ENCODE measurements around the gene DHCR24.

The DHCR24 gene

DNA sequence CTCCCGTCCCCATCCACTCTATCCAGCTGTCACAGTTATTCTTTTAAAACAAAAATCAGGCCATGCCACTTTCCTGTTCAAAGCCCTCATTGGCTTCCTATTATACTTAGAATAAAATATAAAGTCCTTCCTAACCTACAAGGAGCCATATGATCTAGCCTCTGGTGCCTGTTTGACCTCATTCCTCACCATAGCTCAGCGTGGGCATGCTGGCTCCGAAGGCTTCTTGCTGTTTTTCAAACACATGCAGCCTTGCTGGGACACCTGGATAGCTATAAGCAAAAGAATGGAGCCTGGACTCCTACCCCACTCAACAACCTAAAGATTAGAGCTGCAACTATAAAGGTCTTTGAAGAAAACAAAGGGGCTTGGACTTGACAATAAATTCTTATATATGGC lies 23.7 kb downstream of the DHCR24 start:
- no peak for TF ChIP-seq GATA1 (IDR thresholded peaks at IDR 0.05; ENCODE audit: low read depth, low read length)
- TF ChIP-seq POLR2A (IDR thresholded peaks at IDR 0.05; ENCODE audit: low read length): no peak
- DNase-seq: no peak

DNA sequence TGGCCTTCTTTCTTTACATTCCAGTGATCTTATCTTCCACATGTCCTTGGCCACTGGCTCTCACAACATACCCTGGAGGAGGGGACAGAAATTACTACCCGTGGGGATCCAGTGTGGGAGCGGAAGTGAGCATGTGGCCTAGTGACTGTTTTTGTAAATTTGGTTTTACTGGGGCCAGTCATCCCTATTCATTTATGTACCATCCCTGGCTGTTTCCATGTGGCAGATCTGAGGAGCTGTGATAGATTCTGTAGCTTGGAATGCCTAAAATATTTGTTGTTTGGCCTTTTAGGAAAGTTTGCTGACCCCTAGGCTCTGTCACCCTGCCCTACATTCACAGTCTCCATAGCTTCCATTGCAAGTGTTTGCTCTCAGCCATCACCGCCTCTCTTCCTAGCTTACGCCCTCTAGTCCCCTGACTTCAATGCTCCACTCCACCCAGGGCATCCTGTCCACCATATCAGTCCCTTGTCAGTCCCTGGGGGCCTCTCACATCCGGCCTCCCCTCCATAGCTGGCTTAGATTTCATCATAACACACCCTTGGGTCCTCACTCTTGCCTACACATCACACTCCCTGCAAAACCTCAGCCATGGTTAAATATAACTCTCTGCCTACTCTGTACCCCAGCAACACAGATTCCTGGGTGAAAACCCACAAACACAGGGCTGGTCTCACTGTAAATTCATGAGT lies 25.8 kb downstream of the DHCR24 start:
- TF ChIP-seq POLR2A (IDR thresholded peaks at IDR 0.05; ENCODE audit: low read length): no peak
- no peak for TF ChIP-seq GATA1 (IDR thresholded peaks at IDR 0.05; ENCODE audit: low read depth, low read length)
- DNase-seq: peak; percentile 23 to 29

DNA sequence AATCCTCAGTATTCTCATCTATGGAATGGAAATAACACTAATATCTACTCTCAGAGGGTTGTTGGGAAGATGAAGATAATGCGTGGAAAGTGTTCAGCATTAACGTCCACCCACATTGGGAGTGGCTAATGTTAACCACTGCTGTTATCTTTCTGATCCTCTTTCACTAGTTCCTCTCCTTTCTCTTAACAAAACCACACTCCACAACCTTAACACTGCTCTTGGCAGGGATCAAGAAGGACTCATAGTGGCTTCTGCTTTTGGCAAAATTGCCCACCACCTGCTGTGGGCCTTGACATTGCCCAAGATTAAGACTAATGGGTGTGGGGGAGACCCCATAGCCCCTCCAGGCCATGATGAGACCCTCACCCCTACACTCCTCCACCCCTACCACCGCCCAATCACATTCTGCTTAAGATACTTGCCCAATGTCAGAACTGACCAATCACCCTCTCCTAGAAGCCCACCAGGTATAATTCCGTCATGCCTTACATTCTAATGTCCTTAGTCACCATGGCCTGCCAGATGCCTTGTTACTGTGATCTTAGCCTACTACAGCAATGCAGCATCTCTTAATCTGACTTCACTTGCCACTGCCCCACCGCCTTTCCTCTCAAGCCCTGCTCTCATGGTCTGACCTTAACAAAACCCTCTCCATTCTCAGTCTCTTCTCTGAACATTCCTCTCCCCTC lies 27.1 kb downstream of the DHCR24 start:
- TF ChIP-seq POLR2A (IDR thresholded peaks at IDR 0.05; ENCODE audit: low read length) (no peak), GATA1 (IDR thresholded peaks at IDR 0.05; ENCODE audit: low read depth, low read length) (no peak)
- DNase-seq: peak; percentile 15 to 43

DNA sequence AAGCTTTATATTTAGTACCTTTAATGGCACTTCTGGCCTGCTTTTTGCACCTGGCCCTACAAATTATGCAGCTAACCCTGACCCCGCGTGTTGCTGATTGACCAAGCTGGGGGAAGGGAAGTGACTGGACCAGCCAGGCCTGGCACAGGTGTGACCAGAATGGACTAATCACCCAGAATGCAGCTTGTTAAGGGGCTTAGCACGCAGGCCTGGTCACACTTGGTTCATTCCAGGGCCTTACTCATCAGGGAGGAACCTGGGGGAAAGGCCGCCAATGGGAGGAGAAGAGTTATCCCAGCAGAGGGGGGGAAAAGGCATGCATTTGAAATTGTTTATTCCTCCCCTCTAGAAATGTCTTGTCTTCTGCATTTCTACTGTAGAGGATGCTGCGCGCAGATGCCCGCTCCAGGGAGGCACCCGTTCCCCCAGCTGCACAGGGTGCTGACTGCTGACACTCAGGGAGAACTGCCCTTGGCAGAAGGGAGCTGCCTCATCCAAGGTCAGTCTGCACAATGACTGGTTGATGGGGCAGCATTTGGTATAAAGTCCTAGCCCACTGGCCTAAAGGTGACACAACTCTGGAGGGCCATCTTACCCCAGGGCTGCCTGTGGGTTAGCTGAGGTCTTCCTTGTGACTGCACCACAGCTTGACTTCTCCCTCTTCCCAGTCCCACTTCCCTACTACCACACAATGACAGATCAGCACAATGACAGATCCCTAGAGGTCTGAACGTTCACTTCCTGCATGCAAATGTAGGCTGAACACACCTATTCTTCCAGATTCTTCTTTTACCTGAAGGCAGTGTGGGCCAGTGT lies 29.0 kb downstream of the DHCR24 start:
- TF ChIP-seq POLR2A (IDR thresholded peaks at IDR 0.05; ENCODE audit: low read length) (no peak), GATA1 (IDR thresholded peaks at IDR 0.05; ENCODE audit: low read depth, low read length) (no peak)
- DNase-seq: no peak

DNA sequence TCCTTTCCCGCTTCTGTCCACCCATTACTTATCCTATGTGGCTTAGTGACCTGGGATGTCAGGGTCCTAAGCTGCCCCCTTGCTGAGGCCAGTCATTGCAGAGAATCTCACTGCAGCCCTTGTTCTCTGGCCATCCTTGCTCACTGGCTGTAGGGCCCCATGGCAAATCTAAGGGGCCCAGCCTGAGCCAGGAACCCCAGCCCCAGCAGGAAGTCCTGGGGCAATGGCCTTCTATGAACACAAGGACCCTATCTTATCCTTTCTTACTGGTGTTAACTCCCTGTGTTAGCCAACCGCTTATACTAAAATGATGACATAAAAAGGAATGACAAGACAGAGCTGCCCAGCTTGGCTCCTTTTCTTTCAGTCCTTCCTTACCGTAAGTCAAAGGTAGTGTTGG lies 29.9 kb downstream of the DHCR24 start:
- TF ChIP-seq GATA1 (IDR thresholded peaks at IDR 0.05; ENCODE audit: low read depth, low read length) (no peak), POLR2A (IDR thresholded peaks at IDR 0.05; ENCODE audit: low read length) (no peak)
- DNase-seq: no peak

DNA sequence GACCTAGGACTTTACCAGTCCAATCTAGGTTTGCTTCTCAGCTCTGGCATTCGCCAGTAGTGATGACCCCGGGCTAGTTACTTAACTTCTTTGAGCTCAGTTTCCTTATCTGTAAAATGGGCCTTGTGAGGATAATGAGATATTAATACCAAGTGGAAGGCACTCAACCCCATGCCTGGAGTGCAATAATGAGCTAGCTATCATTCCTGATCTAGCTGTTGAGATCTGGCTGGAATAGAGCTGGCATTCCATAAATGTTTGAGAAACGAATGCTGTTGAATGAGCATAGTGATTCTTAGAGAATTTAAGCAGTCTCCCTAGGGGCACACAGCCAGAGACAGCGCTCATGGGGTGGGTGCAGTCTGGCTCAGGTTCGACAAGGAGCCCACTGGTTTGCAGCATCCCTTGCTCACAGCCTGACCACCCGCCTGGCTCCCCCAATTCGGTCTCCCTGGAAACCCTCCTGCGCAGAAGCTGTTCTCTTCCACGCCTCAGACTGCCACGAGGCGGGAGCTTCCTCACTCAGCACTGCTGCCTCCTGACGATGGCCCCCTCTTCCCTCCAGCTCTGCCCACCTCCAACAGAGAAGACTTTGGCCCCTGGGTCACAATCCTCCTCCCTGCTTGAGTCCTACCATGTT lies 32.5 kb downstream of the DHCR24 start:
- DNase-seq: no peak
- TF ChIP-seq POLR2A (IDR thresholded peaks at IDR 0.05; ENCODE audit: low read length) (no peak), GATA1 (IDR thresholded peaks at IDR 0.05; ENCODE audit: low read depth, low read length) (no peak)

DNA sequence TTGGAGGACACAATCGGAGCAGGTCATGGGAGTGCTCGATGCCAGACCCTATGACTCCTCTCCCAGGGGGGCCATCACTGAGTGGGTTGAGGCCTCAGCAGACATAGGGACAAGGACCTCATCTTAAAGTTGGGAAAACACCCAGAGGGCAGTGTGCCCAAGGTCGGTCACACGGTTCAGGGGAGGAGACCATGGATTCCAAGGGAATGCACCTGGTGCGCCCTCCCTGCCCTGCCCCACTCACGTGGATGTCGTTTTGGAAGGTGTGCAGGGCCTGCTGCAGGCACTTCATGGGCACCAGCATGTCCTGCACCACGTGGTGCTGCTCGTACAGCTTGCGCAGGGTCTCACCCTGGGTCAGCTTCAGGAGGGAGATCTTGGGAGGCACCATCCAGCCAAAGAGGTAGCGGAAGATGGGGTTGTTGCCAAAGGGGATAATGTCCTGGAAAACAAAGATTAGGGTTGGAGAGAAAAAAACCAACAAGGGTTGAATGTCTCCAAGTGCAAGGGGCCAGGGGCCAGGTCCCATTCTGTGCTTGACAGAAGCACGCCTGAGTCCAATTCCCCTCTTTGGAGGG lies 33.1 kb downstream of the DHCR24 start:
- no peak for DNase-seq
- TF ChIP-seq GATA1 (IDR thresholded peaks at IDR 0.05; ENCODE audit: low read depth, low read length) (no peak), POLR2A (IDR thresholded peaks at IDR 0.05; ENCODE audit: low read length) (no peak)

DNA sequence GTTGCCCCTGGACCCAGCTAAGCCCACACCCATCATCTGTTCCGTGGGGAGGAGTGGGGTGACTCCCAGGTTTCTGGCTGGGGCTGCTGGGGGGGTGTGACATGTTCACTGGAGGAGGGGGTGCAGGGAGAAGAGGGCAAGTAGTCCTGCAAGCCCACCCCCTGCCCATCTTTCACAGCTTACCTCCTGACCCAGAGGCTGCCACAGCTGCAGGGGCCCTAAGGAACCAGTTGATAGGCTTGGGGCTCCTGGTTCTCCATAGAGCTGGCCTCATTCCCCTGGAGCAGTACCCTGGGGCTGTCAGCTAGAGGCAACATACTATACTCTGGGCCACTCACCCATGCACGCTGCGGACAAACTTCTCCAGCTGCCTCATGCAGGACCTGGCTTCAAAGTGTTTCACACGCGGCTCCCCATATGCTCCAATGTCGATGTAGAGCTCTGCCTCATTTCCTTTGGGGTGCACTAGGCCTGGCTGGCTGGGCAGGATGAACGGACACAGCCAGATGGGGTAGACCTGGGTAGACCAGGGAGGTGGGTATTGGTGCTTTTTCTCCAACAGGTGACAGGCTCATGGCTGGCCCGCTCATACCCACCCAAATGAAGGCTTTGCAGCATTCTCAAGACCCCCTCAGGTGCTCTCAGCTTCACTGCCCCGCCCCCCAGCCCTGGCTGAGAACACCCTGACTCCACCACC lies 33.8 kb downstream of the DHCR24 start:
- TF ChIP-seq POLR2A (IDR thresholded peaks at IDR 0.05; ENCODE audit: low read length) (no peak), GATA1 (IDR thresholded peaks at IDR 0.05; ENCODE audit: low read depth, low read length) (no peak)
- DNase-seq: no peak

DNA sequence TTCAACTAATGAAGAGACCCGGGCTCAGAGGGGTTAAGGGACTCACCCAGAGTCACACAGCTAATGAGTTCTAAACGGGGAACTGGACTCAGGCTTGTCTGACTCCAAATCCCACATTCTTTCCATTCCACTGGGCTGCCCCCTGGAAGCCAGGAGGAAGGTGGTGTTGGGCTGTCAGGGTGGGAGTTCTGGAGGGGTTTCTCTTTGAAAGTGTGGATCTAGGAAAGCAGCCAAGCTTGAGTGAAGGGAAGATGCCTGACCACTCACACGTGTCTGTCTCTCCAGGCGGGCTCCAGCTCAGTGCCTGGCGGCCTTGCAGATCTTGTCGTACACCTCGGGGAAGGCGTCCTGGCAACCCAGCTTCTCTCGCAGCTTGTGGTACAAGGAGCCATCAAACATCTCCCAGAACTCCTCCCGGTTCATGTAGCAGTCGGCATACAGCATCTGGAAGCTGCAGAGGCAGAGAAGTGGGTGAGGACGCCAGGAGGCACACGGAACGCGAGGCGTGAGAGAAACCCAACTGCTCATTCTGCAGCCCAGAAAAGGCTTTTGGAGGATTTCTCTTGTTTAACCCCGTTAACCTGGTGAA lies 35.0 kb downstream of the DHCR24 start:
- no peak for DNase-seq
- TF ChIP-seq POLR2A (IDR thresholded peaks at IDR 0.05; ENCODE audit: low read length): no peak
- no peak for TF ChIP-seq GATA1 (IDR thresholded peaks at IDR 0.05; ENCODE audit: low read depth, low read length)

DNA sequence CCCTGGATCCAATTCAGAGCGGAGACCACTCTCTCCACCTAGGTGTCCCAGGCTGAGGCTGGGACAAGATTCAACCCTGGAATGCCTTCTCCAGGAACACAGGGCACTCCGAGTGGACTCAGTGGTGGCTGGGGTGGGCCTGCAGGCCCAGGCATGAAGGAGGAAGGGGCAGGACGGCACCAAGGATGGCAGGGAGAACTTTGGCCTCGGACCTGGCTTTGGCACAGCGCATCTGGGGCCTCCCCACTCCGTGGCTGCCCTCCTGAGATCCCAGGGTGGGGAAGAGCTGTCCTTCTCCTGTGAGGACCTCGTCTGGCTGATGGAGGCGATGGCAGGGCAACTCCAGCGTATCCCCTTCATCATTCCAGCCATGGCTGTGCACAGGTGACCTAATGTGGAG lies 35.6 kb downstream of the DHCR24 start:
- DNase-seq: no peak
- TF ChIP-seq GATA1 (IDR thresholded peaks at IDR 0.05; ENCODE audit: low read depth, low read length): no peak
- no peak for TF ChIP-seq POLR2A (IDR thresholded peaks at IDR 0.05; ENCODE audit: low read length)

DNA sequence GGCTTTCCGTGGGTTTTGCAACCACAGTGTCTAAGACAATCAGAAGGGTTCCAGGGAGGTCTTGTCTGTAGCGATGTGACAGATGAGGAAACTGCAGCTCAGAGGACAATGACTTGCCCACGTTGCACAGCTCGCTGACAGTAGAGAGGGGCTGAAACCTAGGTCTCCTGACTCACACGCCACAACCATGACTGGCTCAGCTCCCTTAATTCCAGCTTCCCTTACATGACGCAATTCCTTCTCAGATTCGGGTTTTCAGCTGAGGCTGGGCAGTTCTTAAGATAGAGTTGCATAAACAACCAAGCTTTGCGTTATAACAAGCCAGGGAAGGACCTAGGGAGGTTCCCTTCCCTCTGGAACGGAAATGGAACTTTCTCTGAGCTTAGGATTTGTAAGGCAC lies 36.3 kb downstream of the DHCR24 start:
- TF ChIP-seq GATA1 (IDR thresholded peaks at IDR 0.05; ENCODE audit: low read depth, low read length) (no peak), POLR2A (IDR thresholded peaks at IDR 0.05; ENCODE audit: low read length) (no peak)
- DNase-seq: no peak

DNA sequence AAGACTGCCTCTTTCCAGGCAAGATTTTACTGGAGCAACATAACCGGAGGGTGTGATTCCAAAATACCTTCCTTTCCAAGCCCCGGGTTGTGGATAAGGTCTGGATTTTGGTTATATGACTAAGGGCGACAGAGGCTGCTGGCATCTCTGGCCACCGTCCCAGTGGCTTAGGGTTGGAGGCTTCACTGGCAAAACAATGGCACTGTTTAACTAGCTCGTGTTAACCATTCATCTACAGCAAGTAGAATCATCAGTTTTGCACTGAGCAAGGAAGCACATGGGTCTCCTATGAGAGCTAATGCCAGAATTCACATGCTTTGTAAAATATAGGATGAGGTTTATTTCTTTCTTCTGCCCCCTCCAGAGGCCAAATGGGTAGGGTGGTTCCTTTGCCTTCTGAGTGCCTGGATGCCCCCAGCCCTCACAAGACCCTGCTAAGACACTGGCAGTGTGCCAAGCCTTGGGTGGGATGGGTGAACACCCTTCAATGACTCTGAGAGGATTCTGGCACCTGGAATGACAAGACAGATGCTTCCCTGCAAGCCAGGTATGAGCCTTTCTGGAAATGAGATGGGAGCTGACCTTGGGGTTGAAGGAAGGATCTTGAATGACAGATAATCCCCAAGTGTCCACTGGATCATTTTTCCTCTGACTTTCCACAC lies 36.8 kb downstream of the DHCR24 start:
- TF ChIP-seq GATA1 (IDR thresholded peaks at IDR 0.05; ENCODE audit: low read depth, low read length): no peak
- TF ChIP-seq POLR2A (IDR thresholded peaks at IDR 0.05; ENCODE audit: low read length): no peak
- DNase-seq: no peak

Data from erythroblast (primary cell).